Measurements from ENCODE around the gene HOOK1.

GRCh38 chr1:59924653-59925052 is 109.9 kb downstream of the HOOK1 start:
- TF ChIP-seq POLR2A (IDR thresholded peaks at IDR 0.05): no peak
- TF ChIP-seq, protein P1, sequence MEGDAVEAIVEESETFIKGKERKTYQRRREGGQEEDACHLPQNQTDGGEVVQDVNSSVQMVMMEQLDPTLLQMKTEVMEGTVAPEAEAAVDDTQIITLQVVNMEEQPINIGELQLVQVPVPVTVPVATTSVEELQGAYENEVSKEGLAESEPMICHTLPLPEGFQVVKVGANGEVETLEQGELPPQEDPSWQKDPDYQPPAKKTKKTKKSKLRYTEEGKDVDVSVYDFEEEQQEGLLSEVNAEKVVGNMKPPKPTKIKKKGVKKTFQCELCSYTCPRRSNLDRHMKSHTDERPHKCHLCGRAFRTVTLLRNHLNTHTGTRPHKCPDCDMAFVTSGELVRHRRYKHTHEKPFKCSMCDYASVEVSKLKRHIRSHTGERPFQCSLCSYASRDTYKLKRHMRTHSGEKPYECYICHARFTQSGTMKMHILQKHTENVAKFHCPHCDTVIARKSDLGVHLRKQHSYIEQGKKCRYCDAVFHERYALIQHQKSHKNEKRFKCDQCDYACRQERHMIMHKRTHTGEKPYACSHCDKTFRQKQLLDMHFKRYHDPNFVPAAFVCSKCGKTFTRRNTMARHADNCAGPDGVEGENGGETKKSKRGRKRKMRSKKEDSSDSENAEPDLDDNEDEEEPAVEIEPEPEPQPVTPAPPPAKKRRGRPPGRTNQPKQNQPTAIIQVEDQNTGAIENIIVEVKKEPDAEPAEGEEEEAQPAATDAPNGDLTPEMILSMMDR (IDR thresholded peaks at IDR 0.05): no peak
